Osteoblast (primary cell): ENCODE measurements around the gene PPP1R26. TPM values are rescaled to one million over a fixed set of nuclear protein-coding genes. Genes with fewer than 3 reads are reported as not detected.

ENCODE experiments used
- DNase-seq: peaks from one replicate; pipeline ENCODE4 v3.0.0; 2011; ENCODE audit warnings: low spot score, mixed read lengths; ENCODE audit not compliant: insufficient read length; ENCODE audit errors: missing footprints
- H2AFZ ChIP-seq: 2 replicates; pipeline ENCODE4 v1.6.0; 2011; ENCODE audit warnings: mild to moderate bottlenecking, low read length
- H3K27ac ChIP-seq: 2 replicates; pipeline ENCODE4 v1.5.1; 2011; ENCODE audit warnings: mild to moderate bottlenecking, low read depth, low read length, moderate library complexity
- H3K27me3 ChIP-seq: 2 replicates; pipeline ENCODE4 v1.6.0; 2012; ENCODE audit warnings: mild to moderate bottlenecking, control low read depth, inconsistent platforms, low read length, moderate library complexity; ENCODE audit not compliant: insufficient read depth
- H3K36me3 ChIP-seq: 2 replicates; pipeline ENCODE4 v1.5.1; 2011; ENCODE audit warnings: mild to moderate bottlenecking, low read length, control low read depth, moderate library complexity; ENCODE audit not compliant: insufficient read depth
- H3K4me1 ChIP-seq: 2 replicates; pipeline ENCODE4 v1.5.1; 2011; ENCODE audit warnings: mild to moderate bottlenecking, low read length, control low read depth, moderate library complexity; ENCODE audit not compliant: insufficient read depth
- H3K4me2 ChIP-seq: 2 replicates; pipeline ENCODE4 v1.6.0; 2011; ENCODE audit warnings: mild to moderate bottlenecking, low read length; ENCODE audit not compliant: insufficient read depth
- H3K4me3 ChIP-seq: fragments of 200-600 bp; sonication (generic); 3 replicates; pipeline ENCODE4 v1.5.1; 2012; ENCODE audit warnings: mild to moderate bottlenecking, low read length, inconsistent platforms; ENCODE audit not compliant: insufficient read depth
- H3K79me2 ChIP-seq: 2 replicates; pipeline ENCODE4 v1.6.0; 2012; ENCODE audit warnings: mild to moderate bottlenecking, low read length, control low read depth, inconsistent platforms; ENCODE audit not compliant: insufficient read depth
- H3K9me3 ChIP-seq: 2 replicates; pipeline ENCODE4 v1.5.1; 2011; ENCODE audit warnings: low read depth, low read length, control low read depth
- H4K20me1 ChIP-seq: 2 replicates; pipeline ENCODE4 v1.6.0; 2012; ENCODE audit warnings: mild to moderate bottlenecking, low read length, control low read depth; ENCODE audit not compliant: insufficient read depth
- CTCF ChIP-seq: IDR thresholded peaks from 2 replicates; pipeline ENCODE4 v1.5.1; 2011; ENCODE audit warnings: mild to moderate bottlenecking, low read depth, low read length, moderate library complexity; ENCODE audit errors: extremely low read depth
- total RNA-seq: library from RNA; depleted of rRNA; stranded (reverse); fragments of >200 nt; gene quantifications from 2 replicates; pipeline ENCODE4 v1.2.3, GENCODE V29; 2012

PPP1R26 gene
- total RNA-seq, 1 donor, result 10.5 TPM

GRCh38 chr9:135502168-135502872, 22.7 kb downstream of the PPP1R26 start:
- DNase-seq, result peak; percentile 65
- H3K4me2 ChIP-seq, result no peak overlapping the region
- H3K4me3 ChIP-seq, result no peak overlapping the region
- peaks cover 11% of the 10 kb centered on the region for H3K4me1 ChIP-seq
- H3K36me3 ChIP-seq, result peaks cover 24% of the 10 kb centered on the region
- no peak overlapping the region for H2AFZ ChIP-seq
- H3K9me3 ChIP-seq, result no peaks in the 10 kb centered on the region
- H3K27ac ChIP-seq, result no peak overlapping the region
- H3K79me2 ChIP-seq, result peaks cover 19% of the 10 kb centered on the region
- H3K27me3 ChIP-seq, result no peaks in the 10 kb centered on the region
- H4K20me1 ChIP-seq, result peaks cover 28% of the 10 kb centered on the region
- no peak for TF ChIP-seq CTCF

- H3K79me2 ChIP-seq, result peaks cover 19% of the 10 kb centered on the region
- no peaks in the 10 kb centered on the region for H3K27me3 ChIP-seq
- peaks cover 24% of the 10 kb centered on the region for H3K36me3 ChIP-seq
- no peaks in the 10 kb centered on the region for H3K9me3 ChIP-seq
- peak; percentile 55 for DNase-seq
- H3K4me2 ChIP-seq, result no peak overlapping the region
- no peak overlapping the region for H2AFZ ChIP-seq
- H4K20me1 ChIP-seq, result peaks cover 28% of the 10 kb centered on the region
- no peak for TF ChIP-seq CTCF
- no peak overlapping the region for H3K27ac ChIP-seq
- peaks cover 11% of the 10 kb centered on the region for H3K4me1 ChIP-seq
- no peak overlapping the region for H3K4me3 ChIP-seq
Measured at GRCh38 chr9:135502873-135503321, 23.3 kb downstream of the PPP1R26 start.

DNA sequence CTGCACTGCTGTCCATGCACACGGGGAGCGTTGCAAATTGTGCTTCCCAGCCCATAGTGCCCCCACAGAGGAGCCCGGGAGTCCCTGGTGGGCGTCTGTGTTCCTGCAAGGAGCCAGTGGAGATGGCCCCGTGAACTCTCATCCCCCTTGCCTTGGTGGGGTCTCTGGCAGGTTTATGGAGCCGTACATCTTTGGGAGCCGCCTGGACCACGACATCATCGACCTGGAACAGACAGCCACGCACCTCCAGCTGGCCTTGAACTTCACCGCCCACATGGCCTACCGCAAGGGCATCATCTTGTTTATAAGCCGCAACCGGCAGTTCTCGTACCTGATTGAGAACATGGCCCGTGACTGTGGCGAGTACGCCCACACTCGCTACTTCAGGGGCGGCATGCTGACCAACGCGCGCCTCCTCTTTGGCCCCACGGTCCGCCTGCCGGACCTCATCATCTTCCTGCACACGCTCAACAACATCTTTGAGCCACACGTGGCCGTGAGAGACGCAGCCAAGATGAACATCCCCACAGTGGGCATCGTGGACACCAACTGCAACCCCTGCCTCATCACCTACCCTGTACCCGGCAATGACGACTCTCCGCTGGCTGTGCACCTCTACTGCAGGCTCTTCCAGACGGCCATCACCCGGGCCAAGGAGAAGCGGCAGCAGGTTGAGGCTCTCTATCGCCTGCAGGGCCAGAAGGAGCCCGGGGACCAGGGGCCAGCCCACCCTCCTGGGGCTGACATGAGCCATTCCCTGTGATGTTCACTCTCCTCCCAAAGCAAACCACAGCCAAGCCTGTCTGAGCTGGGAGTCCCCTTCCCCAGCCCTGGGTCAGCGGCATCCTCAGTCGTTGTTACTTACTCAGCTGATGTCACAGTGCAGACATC, 24.0 kb downstream of the PPP1R26 start:
- no peak overlapping the region for H3K27ac ChIP-seq
- H3K9me3 ChIP-seq, result no peaks in the 10 kb centered on the region
- no peaks in the 10 kb centered on the region for H3K27me3 ChIP-seq
- H3K36me3 ChIP-seq, result peaks cover 24% of the 10 kb centered on the region
- H4K20me1 ChIP-seq, result peaks cover 28% of the 10 kb centered on the region
- H2AFZ ChIP-seq, result no peak overlapping the region
- DNase-seq, result peak; percentile 65
- no peak overlapping the region for H3K4me3 ChIP-seq
- H3K4me2 ChIP-seq, result no peak overlapping the region
- no peak for TF ChIP-seq CTCF
- peaks cover 19% of the 10 kb centered on the region for H3K79me2 ChIP-seq
- peaks cover 11% of the 10 kb centered on the region for H3K4me1 ChIP-seq
